Thyroid gland (tissue), 4 donors: ENCODE data around the gene S100A16. TPM values are rescaled to one million over a fixed set of nuclear protein-coding genes. Genes with fewer than 3 reads are reported as not detected.
A peak's percentile ranks its signal among the peaks of the same experiment; 100 is the strongest.
"Not testable (repeated sequence)": the region's sequence is repeated elsewhere in the genome, so short reads cannot be mapped to it uniquely, and the experiment has no call there.

Source experiments
- DNase-seq, 2 donors: peaks; one replicate each; pipeline ENCODE4 v3.0.0-alpha.2; 2019
- H3K27ac ChIP-seq, 3 donors: fragments of 200-600 bp; sonication (generic); 1 replicate in 2 of 3; 2 replicates in 1 of 3; pipeline ENCODE4 v1.5.1; 2016 to 2019; ENCODE audit warnings: mild to moderate bottlenecking in 1 of 3, moderate library complexity in 1 of 3
- H3K27me3 ChIP-seq: fragments of 200-600 bp; sonication (generic); one replicate; pipeline ENCODE4 v1.5.1; 2019
- H3K36me3 ChIP-seq, 2 donors: fragments of 200-600 bp; sonication (generic); one replicate each; pipeline ENCODE4 v1.5.1; 2016 to 2019
- H3K4me1 ChIP-seq, 2 donors: fragments of 200-600 bp; sonication (generic); one replicate each; pipeline ENCODE4 v1.5.1; 2017 to 2019
- H3K4me3 ChIP-seq, 3 donors: fragments of 200-600 bp; sonication (generic); replicated peaks in 1 of 3; 1 replicate in 2 of 3; 2 replicates in 1 of 3; pipeline ENCODE4 v1.5.1; 2016; ENCODE audit warnings: mild to moderate bottlenecking in 1 of 3
- H3K9me3 ChIP-seq: fragments of 200-600 bp; sonication (generic); one replicate; pipeline ENCODE4 v1.5.1; 2017
- POLR2A ChIP-seq, 2 donors: fragments of 450-650 bp; IDR thresholded peaks; one replicate each; pipeline ENCODE4 v1.6.1; 2017; ENCODE audit warnings: antibody characterized with exemption in 2 of 2, mild to moderate bottlenecking in 2 of 2, moderate library complexity in 1 of 2
- WGBS, 2 donors: methylation state at CpG; one replicate each; pipeline ENCODE4 v1.1.5; 2017; 5-methylcytosine and 5-hydroxymethylcytosine counted together
- intact Hi-C: fragments of 100-400 bp; cut with DNase I; formaldehyde crosslinking; loops from one replicate; pipeline ENCODE4 v1.15.1; 2023
- total RNA-seq, 4 donors: library from RNA; depleted of rRNA; stranded (reverse); fragments of >200 nt; gene quantifications; one replicate each; pipeline ENCODE4 v1.2.3, GENCODE V29; 2016
- TF ChIP-seq, protein P1 (sequence below), 6 experiments: fragments of 200-600 bp in 3 of 6; fragments of 450-650 bp in 3 of 6; sonication (generic) in 3 of 6; IDR thresholded peaks; one replicate each; pipeline ENCODE4 v1.5.1; 2016 to 2019; ENCODE audit warnings: antibody characterized with exemption in 6 of 6, mild to moderate bottlenecking in 2 of 6, inconsistent platforms in 1 of 6, moderate library complexity in 1 of 6

S100A16 gene
- total RNA-seq, 4 donors from 2014 or later = 62.7 to 104 (median 76.3) TPM

DNA sequence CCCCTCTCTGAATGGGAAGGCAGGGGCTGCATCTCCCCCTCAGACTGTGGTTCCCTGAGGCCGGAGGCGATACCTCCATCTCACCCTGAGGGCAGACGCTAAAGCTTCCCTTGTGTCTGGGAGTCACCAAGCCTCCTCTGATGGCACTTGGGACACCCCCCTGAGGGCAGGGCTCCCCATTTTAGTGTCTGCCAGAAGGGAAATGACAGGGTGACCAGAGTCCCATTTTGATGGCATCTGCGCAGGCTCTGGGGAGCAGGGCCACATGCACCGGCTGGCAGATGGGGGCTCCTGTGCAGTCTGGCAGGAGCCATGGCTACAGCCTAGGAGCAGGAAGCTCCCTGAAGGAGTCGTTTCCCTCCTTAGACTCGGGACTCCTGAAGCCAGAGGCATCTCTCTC is 48.9 kb downstream of the S100A16 start:
- DNase-seq = no peak
- TF ChIP-seq POLR2A (IDR thresholded peaks at IDR 0.05) = no peak
- TF ChIP-seq, protein P1, sequence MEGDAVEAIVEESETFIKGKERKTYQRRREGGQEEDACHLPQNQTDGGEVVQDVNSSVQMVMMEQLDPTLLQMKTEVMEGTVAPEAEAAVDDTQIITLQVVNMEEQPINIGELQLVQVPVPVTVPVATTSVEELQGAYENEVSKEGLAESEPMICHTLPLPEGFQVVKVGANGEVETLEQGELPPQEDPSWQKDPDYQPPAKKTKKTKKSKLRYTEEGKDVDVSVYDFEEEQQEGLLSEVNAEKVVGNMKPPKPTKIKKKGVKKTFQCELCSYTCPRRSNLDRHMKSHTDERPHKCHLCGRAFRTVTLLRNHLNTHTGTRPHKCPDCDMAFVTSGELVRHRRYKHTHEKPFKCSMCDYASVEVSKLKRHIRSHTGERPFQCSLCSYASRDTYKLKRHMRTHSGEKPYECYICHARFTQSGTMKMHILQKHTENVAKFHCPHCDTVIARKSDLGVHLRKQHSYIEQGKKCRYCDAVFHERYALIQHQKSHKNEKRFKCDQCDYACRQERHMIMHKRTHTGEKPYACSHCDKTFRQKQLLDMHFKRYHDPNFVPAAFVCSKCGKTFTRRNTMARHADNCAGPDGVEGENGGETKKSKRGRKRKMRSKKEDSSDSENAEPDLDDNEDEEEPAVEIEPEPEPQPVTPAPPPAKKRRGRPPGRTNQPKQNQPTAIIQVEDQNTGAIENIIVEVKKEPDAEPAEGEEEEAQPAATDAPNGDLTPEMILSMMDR (IDR thresholded peaks at IDR 0.05) = no peak
- Histone ChIP-seq H3K4me1 (peaks cover 33 to 59% of the 10 kb centered on the region in 2 donors), H3K36me3 (no peaks in the 10 kb centered on the region), H3K27ac (peak overlapping the region in 2 of 3 donors; percentile 60 to 96), H3K27me3 (no peaks in the 10 kb centered on the region), H3K9me3 (no peaks in the 10 kb centered on the region), H3K4me3 (no peak overlapping the region)
- intact Hi-C loops = no loop called here
- 79 to 92% methylated on average over 2 to 4 of the region's 7 CpGs for WGBS, 2 donors

DNA sequence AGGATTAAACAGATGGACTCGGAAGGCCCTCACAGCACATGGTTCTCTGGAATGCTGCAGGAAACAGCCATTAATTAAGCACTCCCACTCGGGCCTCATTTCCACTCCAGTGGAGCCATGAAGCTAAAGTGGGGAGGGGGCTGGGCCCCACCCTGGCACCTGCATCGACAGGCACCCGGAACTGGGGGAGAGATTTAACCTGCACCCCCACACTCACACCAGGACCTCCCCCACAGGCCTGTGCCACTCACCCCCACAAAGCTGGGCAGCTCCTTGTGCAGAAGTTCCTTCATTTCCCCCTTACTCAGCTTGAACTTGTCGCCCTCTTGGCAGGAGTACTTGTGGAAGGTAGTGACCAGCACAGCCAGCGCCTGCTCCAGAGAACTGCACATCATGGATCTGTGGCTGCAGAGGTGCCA is 49.4 kb downstream of the S100A16 start:
- TF ChIP-seq, protein P1 (IDR thresholded peaks at IDR 0.05) = no peak
- TF ChIP-seq POLR2A (IDR thresholded peaks at IDR 0.05) = no peak
- no peaks in the 10 kb centered on the region for H3K9me3 ChIP-seq
- peaks cover 33 to 54% of the 10 kb centered on the region in 2 donors for H3K4me1 ChIP-seq
- WGBS, 2 donors = 57 to 63% methylated on average over 5 to 6 of the region's 6 CpGs
- no peaks in the 10 kb centered on the region for H3K27me3 ChIP-seq
- no peaks in the 10 kb centered on the region for H3K36me3 ChIP-seq
- intact Hi-C loops = no loop called here
- H3K4me3 ChIP-seq = no peak overlapping the region
- peak in 1 of 2 donors; percentile 26 for DNase-seq
- H3K27ac ChIP-seq = peak overlapping the region in 1 of 3 donors; percentile 60

DNA sequence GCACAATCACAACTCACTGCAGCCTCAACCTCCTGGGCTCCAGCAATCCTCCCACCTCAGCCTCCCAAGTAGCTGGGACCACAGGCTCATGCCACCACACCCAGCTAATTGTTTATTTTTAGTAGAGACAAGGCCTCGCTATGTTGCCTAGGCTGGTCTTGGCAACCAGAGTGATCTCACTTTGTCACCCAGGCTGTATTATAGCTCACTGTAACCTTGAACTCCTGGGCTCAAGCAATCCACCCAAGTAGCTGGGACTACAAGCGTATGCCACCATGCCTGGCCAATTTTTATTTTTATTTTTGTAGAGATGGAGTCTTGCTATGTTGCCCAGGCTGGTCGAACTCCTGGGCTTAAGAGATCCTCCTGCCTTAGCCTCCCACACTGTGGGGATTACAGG is 50.9 kb downstream of the S100A16 start:
- H3K4me3 ChIP-seq, H3K27me3 ChIP-seq, H3K27ac ChIP-seq, H3K36me3 ChIP-seq, DNase-seq, H3K9me3 ChIP-seq, intact Hi-C loops: not testable (repeated sequence)
- WGBS, 2 donors = 93 to 99% methylated on average over 3 of the region's 3 CpGs
- H3K4me1 ChIP-seq = peaks cover 21 to 40% of the 10 kb centered on the region in 2 donors

DNA sequence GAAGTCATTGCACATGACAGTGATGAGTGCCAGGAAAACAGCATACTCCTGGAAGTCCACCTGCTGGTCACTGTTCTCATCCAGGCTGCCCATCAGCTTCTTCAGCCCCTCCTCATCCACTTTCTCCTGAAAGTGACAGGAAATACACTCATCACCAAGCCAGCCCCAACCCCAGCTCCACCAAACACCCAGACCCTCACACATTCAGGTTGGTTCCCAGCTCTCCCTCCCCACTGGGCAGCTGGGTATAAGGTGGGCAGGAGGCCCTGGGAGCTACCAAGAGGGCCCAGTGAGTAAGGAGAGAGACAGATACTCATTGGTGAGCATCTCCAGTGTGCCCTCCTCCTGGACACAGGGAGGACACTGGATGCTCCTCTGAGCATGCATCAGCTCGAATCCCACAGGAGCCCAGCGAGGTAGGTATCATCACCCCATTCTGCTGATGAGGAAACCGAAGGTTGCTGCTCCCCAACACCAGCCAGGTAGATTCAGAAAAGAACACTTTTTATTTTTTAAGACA is 51.4 kb downstream of the S100A16 start:
- Histone ChIP-seq H3K36me3 (no peaks in the 10 kb centered on the region), H3K4me3 (no peak overlapping the region), H3K27ac (no peak overlapping the region), H3K27me3 (no peaks in the 10 kb centered on the region), H3K4me1 (peaks cover 17 to 35% of the 10 kb centered on the region in 2 donors), H3K9me3 (no peaks in the 10 kb centered on the region)
- WGBS, 2 donors = 97 to 100% methylated on average over 3 of the region's 3 CpGs
- TF ChIP-seq, protein P1 (IDR thresholded peaks at IDR 0.05) = no peak
- no peak for TF ChIP-seq POLR2A (IDR thresholded peaks at IDR 0.05)
- no peak for DNase-seq
- intact Hi-C loops = no loop called here

DNA sequence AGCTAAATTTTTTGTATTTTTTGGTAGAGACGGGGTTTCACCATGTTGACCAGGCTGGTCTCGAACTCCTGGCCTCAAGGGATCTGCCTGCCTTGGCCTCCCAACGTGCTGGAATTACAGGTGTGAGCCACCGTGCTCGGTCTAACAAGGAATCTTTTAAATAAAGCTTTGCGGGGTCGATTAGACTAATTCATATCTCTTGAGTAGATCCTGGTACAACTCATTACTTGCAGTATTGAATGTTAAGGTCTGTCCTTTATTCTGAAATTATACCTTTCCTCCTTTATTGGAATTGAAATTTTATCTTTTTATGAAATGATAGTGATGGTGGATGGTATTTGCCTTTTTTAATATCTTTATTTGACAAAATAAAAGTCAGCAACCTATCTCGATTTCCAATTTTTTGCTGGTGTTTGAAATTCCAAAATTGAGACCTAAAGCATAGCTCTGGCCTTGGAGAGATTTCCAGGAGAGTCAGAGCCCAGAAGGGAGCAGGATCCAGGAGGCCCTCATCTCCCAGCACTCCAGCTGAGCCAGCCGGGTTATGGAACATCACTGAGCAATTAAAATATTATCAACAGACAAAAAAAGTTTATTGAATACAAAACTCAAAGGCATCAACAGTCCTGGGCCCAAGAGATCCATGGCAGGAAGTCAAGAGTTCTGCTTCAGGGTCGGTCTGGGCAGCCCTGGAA is 52.0 kb downstream of the S100A16 start:
- intact Hi-C loops = no loop called here
- Histone ChIP-seq H3K36me3 (no peaks in the 10 kb centered on the region), H3K9me3 (no peaks in the 10 kb centered on the region), H3K4me3 (no peak overlapping the region), H3K27me3 (no peaks in the 10 kb centered on the region), H3K4me1 (peaks cover 11 to 29% of the 10 kb centered on the region in 2 donors), H3K27ac (no peak overlapping the region)
- 91 to 93% methylated on average over 10 of the region's 10 CpGs for WGBS, 2 donors
- TF ChIP-seq POLR2A (IDR thresholded peaks at IDR 0.05) = no peak
- TF ChIP-seq, protein P1 (IDR thresholded peaks at IDR 0.05) = no peak
- DNase-seq = no peak
